GM21529 (cell line): Measurements from ENCODE around the gene GSG1.
A peak's percentile ranks its signal among the peaks of the same experiment; 100 is the strongest.
"Not testable (repeated sequence)": the region's sequence is repeated elsewhere in the genome, so short reads cannot be mapped to it uniquely, and the experiment has no call there.

ENCODE experiments used
- ATAC-seq: cut with Tn5 transposase; IDR thresholded peaks from one replicate; pipeline ENCODE4 v1.9.1; 2021; ENCODE audit not compliant: unreplicated experiment

Gene GSG1

DNA sequence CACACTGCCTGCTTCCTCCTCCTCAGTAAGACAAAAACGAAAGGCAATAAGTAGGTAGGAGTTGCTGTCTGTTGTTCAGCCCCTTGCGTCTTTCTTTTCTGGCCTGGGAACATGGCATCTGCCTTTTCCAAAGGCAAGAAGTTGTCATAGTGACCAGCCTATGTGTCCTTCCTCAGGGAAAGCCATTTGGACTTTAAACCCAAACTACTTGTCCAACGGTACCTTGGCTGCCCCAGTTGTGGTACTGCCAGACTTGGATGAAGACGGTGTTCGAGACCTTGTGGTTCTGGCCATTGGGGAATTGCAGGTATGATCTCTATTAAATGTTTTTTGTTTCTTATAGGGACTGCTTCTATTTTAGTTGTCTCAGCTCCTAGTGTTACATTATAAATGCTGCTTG is 40.8 kb downstream of the GSG1 start:
- no peak for ATAC-seq

DNA sequence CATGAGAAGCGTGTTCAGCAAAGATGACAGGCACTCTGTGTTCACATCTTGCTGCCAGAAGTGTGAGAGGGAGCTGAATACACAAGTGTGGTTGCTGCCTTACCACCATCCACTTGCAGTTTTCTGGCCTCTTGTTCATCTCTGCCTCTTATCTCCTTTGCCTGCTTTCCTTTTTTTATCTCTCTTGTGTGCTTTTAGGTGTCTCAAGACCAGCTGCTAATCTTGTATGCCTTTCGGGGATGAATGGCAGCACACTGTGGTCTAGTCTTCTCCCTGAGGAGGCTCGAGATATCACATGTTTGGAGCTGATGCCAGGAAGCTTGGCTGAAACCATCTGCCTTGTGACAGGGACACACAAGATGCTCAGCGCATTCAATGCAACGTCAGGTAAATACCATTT is 42.1 kb downstream of the GSG1 start:
- ATAC-seq, result no peak

DNA sequence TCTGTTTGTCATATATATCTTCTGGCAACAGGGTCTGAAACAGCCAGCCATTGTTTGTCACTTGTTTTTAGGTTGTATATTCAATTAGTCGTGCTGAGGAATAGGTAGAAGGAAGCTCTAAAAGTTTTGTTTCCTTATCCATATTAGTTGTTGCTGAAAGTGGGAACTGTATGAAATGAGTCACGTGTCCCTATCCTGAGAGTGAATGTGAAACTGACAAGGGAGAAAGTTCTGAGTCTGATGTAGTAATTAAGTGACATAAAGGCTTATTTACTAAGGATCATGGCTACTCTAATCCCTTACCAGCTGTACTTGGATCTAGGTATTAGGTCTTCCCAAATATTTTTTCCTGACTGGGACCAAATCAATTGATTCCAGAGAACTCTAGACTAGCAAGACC is 42.9 kb downstream of the GSG1 start:
- no peak for ATAC-seq

DNA sequence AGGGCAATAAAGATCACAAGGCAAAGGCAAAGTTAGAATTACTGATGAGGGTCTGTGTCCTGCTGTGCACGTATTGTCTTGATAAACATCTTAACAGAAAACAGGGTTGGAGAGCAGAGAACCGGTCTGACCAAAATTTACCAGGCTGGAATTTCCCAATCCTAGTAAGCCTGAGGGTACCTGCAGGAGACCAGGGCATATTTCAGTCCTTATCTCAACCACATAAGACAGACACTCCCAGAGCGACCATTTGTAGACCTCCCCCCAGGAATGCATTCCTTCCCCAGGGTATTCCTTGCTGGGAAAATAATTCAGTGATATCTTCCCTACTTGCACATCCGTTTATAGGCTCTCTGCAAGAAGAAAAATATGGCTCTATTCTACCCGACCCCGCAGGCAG is 49.9 kb downstream of the GSG1 start:
- not testable (repeated sequence) for ATAC-seq

DNA sequence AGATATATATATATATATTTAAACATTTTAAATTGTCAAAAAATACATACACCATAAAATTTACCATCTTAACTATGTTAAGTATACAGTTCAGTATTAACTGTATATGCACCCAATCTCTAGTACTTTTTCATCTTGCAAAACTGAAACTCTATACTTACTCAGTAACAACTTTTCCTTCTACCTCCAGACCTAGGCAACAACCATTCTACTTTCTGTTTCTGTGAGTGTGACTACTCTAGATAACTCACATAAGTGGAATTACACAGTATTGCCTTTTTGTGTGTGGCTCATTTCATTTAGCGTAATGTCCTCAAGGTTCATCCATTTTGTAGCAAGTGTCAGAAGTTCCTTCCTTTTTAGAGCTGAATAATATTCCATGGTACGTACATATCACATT is 51.0 kb downstream of the GSG1 start:
- ATAC-seq, result no peak

DNA sequence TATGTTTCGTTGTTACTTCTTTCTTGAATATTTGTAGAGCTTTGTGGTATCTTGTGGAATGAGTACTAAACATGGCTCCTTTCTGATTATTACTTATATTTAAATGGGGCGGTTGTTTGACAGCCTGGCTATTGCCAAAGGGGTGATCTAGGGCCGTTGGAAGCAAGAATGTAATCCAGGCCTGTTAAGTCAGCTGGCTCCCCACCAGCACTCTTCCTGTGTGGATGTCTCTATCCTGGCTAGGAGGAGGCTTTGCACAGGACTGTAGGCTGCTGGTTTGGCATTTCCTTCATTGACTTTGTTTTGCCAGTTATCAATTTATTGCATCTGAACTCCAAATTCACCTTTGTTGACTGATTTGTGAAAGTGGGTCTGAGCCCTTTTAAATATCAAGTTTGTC is 53.7 kb downstream of the GSG1 start:
- no peak for ATAC-seq

DNA sequence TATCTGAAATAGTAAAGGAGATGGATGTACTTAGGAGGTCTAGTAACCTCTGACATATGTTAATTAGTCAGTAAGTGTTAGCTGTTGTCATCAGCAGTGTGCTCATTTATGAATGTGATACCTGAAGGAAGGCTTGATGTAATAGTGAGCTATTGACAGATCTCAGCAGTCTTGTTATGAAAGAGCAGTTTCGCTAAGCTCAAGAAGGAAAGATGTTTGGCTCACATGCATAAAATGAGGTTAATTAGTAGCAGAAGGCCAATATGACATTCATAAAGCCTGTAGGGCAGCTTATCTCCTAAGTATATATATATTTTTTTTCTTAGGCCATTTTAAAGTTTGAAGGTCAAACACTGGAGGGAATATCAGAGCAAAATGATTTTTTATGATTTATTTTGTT is 56.5 kb downstream of the GSG1 start:
- peak; percentile 56 for ATAC-seq

DNA sequence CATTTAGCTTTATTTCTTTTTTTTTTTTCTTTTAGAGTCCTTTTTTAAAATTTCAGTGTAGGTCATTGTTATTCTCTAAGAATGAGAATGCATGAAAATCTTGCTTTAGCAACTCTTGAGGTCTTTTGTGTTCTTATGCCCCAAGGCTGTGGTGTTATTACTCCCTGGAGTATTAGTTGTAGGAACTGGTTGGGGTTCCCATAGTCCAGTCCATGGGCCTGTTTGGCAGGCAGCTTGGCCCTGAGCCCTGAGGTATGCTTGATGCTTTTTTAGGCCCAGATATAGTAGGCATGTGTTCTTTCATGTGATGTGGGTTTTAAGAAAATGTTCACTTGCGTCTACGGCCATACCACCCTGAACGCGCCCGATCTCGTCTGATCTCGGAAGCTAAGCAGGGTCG is 57.7 kb downstream of the GSG1 start:
- ATAC-seq, result no peak

DNA sequence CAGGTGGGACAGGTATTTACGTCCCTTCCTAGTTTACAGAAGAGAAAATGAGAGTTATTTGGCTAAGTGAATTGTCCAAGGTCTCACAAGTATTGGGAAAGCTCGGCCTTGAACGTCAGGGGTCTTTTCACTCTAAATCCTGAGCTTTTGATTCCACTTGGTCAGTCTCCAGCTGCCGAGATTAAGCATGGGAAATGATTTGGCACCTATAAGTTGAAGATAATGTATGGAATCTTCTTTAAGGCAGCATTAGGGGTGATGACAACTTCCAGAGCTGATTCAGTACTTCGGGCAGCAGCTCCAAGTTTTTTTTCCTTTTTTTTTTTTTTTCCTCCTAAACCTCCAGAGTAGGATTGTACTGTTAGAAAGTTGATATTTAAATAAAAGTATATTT is 58.6 kb downstream of the GSG1 start:
- ATAC-seq, result no peak

DNA sequence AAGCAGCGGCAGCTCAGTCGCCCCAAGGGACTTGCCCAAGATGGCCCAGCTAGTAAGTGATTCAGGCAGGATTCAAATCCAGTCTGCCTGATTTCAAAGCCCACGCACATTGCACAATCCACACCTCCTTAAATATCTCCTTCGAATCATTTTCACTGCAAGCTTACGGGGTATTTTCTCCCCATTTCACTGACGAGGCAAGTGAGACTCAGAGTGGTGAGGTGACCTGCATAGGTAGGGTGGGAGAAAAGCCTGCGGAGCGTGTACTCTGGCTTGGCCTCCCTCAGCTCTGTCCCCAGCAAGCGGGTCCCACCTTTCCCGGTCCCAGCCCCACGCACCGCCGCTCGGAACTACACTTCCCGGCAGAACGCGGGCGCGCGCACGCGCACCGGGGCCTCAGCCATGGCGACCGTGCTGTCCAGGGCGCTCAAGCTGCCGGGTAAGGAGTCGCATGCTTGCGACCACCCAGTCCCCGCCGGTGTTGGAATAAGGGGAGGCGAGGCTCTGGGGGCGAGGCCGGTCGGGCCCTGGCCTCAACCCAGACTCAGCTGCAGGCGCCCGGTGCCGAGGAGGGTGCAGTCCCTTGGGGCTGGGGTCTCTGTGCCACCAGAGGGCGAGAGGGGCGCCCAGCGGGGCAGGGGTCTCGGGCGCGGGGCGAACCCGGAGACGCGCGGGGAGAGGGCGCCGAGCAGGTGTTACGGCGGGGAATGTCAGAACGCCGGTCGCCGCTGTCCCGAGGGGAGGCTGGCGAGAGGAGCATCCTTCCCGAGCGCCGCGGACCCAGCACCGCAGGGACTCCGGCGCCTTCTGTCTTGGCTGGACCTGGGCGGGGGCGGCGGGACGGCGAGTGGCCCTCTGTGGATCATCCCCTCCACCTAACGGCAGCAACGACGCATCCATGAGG is 59.2 kb downstream of the GSG1 start, which contains the start of gene FAM234B:
TSS of gene FAM234B (plus strand) at position 380 of the 904 bp plus-strand sequence. CDS start at position 403, 23 bp downstream.
- peak; percentile 89 for ATAC-seq

DNA sequence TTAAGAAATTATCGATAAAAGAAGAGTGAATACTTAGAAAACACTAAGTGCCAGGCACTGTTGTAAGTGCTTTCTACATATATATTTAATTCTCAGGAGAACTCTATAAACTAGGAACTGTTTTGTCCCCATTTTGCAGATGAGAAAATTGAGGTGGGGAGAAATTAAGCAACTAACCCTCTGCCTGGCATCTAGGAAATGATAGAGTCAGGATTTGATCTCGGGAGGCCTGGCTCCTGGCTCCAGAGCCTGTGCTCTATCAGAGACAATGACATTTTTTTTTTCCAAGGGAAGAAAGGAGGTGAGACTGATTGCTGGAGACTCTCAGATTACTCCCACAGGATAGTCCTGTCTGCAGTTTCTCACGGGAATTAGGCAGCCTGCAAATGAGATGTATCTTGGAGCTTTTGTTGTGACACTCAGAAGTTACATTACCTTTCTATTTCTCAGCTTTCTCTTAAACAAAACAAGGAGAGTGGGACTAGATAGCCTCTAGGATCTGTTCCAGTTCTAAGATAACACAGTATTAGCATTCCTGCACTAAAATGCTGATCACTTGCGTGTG is 60.7 kb downstream of the GSG1 start:
- no peak for ATAC-seq

DNA sequence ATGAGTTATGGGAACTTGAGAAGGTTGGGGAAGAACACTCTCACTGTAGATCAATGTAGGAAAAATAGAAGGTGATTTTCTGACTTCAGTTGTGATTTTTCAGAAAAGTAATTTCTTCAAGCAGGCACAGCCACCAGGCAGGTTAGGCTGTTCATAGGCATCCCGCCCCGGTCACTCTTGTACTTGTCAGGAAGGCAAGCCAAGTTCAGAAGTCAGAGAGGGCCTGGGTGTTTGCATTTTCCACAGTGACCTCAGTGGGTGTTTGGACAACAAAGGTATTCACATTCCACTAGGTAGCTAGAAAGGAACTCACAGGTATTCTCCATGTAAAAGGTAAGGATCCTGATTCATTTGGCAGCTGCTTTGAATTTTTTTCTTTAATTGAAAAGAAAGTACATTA is 62.2 kb downstream of the GSG1 start:
- ATAC-seq, result no peak

DNA sequence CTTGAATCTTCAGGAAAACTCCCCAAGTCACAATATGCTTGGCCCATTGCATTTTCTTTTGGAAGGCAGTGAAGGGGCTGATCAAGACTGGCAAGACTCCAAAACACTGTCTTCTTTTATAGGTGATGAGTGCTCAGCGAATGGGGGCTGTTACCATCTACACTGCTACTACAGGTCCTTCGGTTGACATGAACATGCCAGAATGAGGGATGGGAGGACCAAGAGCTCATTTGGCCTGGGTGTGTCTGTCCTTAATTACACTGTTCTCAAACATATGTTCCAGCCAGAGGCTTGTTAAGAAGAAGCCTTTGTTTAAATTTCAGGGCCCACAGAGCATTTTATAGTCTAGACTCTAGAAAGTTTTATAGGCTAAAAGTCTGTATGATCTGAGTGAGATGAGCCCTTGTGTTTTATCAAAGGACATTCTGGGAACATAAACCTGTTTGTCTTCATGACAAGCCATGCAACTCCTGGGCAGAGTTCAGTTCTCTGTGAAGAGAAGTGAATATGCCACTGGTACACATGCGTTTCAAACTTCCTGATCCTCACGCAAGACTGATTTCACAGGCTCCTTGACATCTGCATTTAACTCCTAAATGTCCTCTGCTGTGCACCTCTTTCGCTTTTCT is 64.0 kb downstream of the GSG1 start:
- no peak for ATAC-seq

DNA sequence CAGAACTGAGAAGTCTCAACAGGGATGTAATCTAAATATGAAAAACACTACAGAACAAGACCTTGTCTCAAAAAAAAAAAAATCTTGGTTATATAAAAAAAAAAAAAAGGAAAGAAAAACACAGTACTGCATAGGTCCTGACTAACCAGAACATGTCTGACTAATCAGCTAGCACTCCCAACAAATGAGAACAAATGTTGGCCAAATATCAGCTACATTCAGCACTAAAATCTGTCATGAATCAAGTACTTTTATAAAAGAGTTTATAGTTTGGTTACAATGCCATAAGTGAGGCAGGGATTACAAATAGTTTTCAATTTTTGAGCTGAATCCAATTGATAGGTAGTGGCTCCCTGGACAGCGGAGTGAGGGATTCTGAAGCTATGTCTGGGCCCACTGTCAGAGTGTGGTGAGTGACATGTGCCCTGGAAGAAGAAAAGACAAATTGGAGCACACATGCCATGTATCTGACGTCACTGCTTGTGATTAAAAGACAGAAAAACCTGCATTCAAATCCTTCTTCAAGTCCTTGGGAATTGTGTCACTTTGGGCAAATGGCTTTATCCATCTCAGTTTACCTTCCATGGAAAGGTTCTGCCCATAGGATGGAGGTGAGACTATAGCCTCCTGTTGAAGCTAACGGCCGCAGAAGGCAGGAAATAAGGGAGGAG is 64.8 kb downstream of the GSG1 start:
- ATAC-seq, result no peak

DNA sequence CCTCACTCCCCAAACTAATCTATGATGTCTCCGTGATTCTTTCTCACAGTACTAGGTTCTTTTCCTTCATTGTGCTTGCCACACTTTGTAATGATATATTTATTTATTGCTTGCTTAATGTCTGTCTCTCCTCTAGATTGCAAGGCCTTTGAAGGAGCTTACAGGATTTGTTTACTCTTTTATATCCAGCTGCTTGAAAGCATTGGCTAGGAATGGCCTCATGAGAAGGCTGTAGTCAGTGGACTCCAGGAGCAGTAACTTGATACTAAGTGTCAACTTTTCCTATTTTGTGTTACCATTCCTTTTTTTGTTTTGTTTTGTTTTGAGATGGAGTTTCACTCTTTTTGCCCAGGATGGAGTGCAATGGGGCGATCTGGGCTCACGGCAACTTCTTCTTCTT is 66.6 kb downstream of the GSG1 start:
- ATAC-seq, result no peak

DNA sequence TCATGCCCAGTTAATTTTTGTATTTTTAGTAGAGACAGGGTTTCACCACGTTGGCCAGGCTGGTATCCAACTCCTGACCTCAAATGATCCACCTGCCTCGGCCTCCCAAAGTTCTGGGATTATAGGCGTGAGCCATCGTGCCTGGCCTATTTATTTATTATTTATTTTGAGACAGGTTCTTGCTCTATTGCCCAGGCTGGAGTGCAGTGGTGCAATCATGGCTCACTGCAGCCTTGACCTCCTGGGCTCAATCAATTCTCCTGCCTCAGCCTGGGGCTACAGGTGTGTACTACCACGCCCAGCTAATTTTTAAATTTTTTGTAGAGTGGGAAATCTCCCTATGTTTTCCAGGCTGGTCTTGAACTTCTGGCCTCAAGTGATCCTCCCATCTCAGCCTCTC is 68.1 kb downstream of the GSG1 start:
- not testable (repeated sequence) for ATAC-seq
